B cell (primary cell): ENCODE measurements around the gene SMLR1. TPM values are rescaled to one million over a fixed set of nuclear protein-coding genes. Genes with fewer than 3 reads are reported as not detected.

Experiments
- ATAC-seq: fragments of 200-7000 bp; cut with Tn5 transposase; one replicate; pipeline ENCODE4 v1.10.0; 2021; ENCODE audit warnings: low read depth, mild to moderate bottlenecking, moderate number of reproducible peaks, moderate library complexity
- CTCF ChIA-PET: fragments of 350-600 bp; sonication (Branson Sonifier 250); formaldehyde crosslinking; loops from one replicate; lab custom pipeline; 2021; ENCODE audit warnings: antibody characterized with exemption, inconsistent platforms; lab: Charles Lee
- POLR2A ChIA-PET: fragments of 350-600 bp; sonication (Branson Sonifier 250); formaldehyde crosslinking; loops from one replicate; lab custom pipeline; 2021; ENCODE audit warnings: antibody characterized with exemption; lab: Charles Lee
- DNase-seq: peaks from one replicate; pipeline ENCODE4 v3.0.0; 2013
- H2AFZ ChIP-seq: 2 replicates; pipeline ENCODE4 v1.6.1; 2012; ENCODE audit warnings: mild to moderate bottlenecking, low read depth, low read length; ENCODE audit not compliant: insufficient read depth, poor library complexity, severe bottlenecking
- H3K27ac ChIP-seq, 2 donors: 1 replicate in 1 of 2; 2 replicates in 1 of 2; pipeline ENCODE4 v1.5.1; 2012 to 2013; ENCODE audit warnings: low read length in 2 of 2, mild to moderate bottlenecking in 2 of 2, moderate library complexity in 1 of 2
- H3K27me3 ChIP-seq, 4 experiments: fragments of 200-600 bp in 1 of 4; sonication (generic) in 1 of 4; replicated peaks in 1 of 4; 1 replicate in 2 of 4; 2 replicates in 2 of 4; pipeline versions ENCODE4 v1.6.1 to v1.7.0; 2013 to 2016; ENCODE audit warnings: low read length in 3 of 4, mild to moderate bottlenecking in 2 of 4, mixed read lengths in 1 of 4, moderate library complexity in 1 of 4; ENCODE audit not compliant: insufficient read depth in 4 of 4, control insufficient read depth in 3 of 4; ENCODE audit errors: control extremely low read depth in 1 of 4
- H3K36me3 ChIP-seq, 2 experiments: replicated peaks in 1 of 2; 1 replicate in 1 of 2; 2 replicates in 1 of 2; pipeline versions ENCODE4 v1.6.1 to v1.7.1; 2013; ENCODE audit warnings: low read length in 1 of 2; ENCODE audit not compliant: insufficient read depth in 2 of 2, control insufficient read depth in 1 of 2; ENCODE audit errors: control extremely low read depth in 1 of 2, extremely low read depth in 1 of 2
- H3K4me1 ChIP-seq, 2 donors: fragments of 200-600 bp in 1 of 2; sonication (generic) in 1 of 2; 1 replicate in 1 of 2; 2 replicates in 1 of 2; pipeline versions ENCODE4 v1.5.1 to v1.6.1; 2013 to 2017; ENCODE audit warnings: low read length in 2 of 2; ENCODE audit not compliant: control insufficient read depth in 2 of 2, insufficient read depth in 2 of 2
- H3K4me2 ChIP-seq: replicated peaks from 2 replicates; pipeline ENCODE3; 2012; ENCODE audit warnings: mild to moderate bottlenecking, low read depth, low read length; ENCODE audit not compliant: poor library complexity, severe bottlenecking
- H3K4me3 ChIP-seq, 5 experiments: fragments of 200-600 bp in 1 of 5; sonication (generic) in 1 of 5; 1 replicate in 3 of 5; 2 replicates in 2 of 5; pipeline versions ENCODE4 v1.5.1 to v1.7.0; 2011 to 2016; ENCODE audit warnings: low read length in 4 of 5, mild to moderate bottlenecking in 4 of 5, low read depth in 2 of 5, control low read depth in 1 of 5, moderate library complexity in 1 of 5; ENCODE audit not compliant: insufficient read depth in 1 of 5; ENCODE audit errors: control extremely low read depth in 1 of 5, extremely low read depth in 1 of 5
- H3K79me2 ChIP-seq: fragments of 200-600 bp; sonication (generic); one replicate; pipeline ENCODE4 v1.6.0; 2016; ENCODE audit warnings: low read length; ENCODE audit not compliant: control insufficient read depth, insufficient read depth
- H3K9ac ChIP-seq: fragments of 200-600 bp; sonication (generic); 2 replicates; pipeline ENCODE4 v1.6.1; 2017; ENCODE audit warnings: mild to moderate bottlenecking, low read length, moderate library complexity
- H3K9me3 ChIP-seq, 3 donors: one replicate each; pipeline versions ENCODE4 v1.6.1 to v1.7.1; 2013; ENCODE audit warnings: low read length in 2 of 3; ENCODE audit not compliant: control insufficient read depth in 2 of 3, insufficient read depth in 1 of 3; ENCODE audit errors: control extremely low read depth in 1 of 3
- H4K20me1 ChIP-seq: 2 replicates; pipeline ENCODE4 v1.6.0; 2012; ENCODE audit warnings: mild to moderate bottlenecking, low read length; ENCODE audit not compliant: insufficient read depth, control insufficient read depth, poor library complexity, severe bottlenecking
- H3K27ac Mint-ChIP-seq: one replicate; pipeline ENCODE4 v1.8.0; 2021; ENCODE audit warnings: mixed read lengths
- H3K27me3 Mint-ChIP-seq: one replicate; pipeline ENCODE4 v1.8.0; 2021; ENCODE audit warnings: mixed read lengths
- H3K4me1 Mint-ChIP-seq: one replicate; pipeline ENCODE4 v1.8.0; 2021; ENCODE audit warnings: mixed read lengths
- H3K4me3 Mint-ChIP-seq: one replicate; pipeline ENCODE4 v1.8.0; 2021; ENCODE audit warnings: mixed read lengths
- H3K9me3 Mint-ChIP-seq: one replicate; pipeline ENCODE4 v1.8.0; 2022; ENCODE audit warnings: mixed read lengths; ENCODE audit not compliant: insufficient read depth
- CTCF ChIP-seq: fragments of 200-600 bp; IDR thresholded peaks from one replicate; pipeline ENCODE4 v1.8.0; 2022; ENCODE audit warnings: antibody characterized with exemption, mild to moderate bottlenecking
- EZH2 ChIP-seq: IDR thresholded peaks from 2 replicates; pipeline ENCODE4 v1.6.1; 2012; ENCODE audit warnings: borderline replicate concordance, low read depth, mild to moderate bottlenecking, moderate library complexity, low read length; ENCODE audit not compliant: insufficient read depth, poor library complexity, severe bottlenecking
- WGBS: methylation state at CpG from one replicate; pipeline ENCODE4 v1.1.5; 2013; ENCODE audit warnings: missing lambda C conversion rate; ENCODE audit not compliant: insufficient coverage; 5-methylcytosine and 5-hydroxymethylcytosine counted together
- intact Hi-C: fragments of 100-400 bp; cut with micrococcal nuclease; formaldehyde crosslinking; loops from one replicate; pipeline ENCODE4 v1.10.0; 2022
- polyA plus RNA-seq: library from polyadenylated mRNA; depleted of rRNA; stranded (reverse); fragments of >200 nt; gene quantifications from 2 replicates; pipeline ENCODE4 v1.2.3, GENCODE V29; 2012
- total RNA-seq, 2 donors: library from RNA; stranded (reverse); fragments of 120-200 nt in 1 of 2; gene quantifications; 1 replicate in 1 of 2; 2 replicates in 1 of 2; pipeline versions ENCODE4 v1.2.3 to v1.2.4, GENCODE V29; 2013 to 2022

SMLR1 gene
- total and polyA plus RNA-seq, 2 donors (not counting 1 experiment from before 2014, with no cell fraction given) = not detected

GRCh38 chr6:130833569-130833968 lies 6.4 kb downstream of the SMLR1 start:
- intact Hi-C loops = no loop called here
- Histone ChIP-seq H3K4me1 (no peaks in the 10 kb centered on the region), H3K79me2 (no peaks in the 10 kb centered on the region), H3K36me3 (no peaks in the 10 kb centered on the region), H3K4me3 (no peak overlapping the region), H3K4me2 (no peak overlapping the region), H3K27me3 (no peaks in the 10 kb centered on the region), H4K20me1 (no peaks in the 10 kb centered on the region), H3K27ac (no peak overlapping the region), H3K9me3 (no peaks in the 10 kb centered on the region), H2AFZ (no peak overlapping the region), H3K9ac (no peak overlapping the region)
- ATAC-seq (no peak), DNase-seq (no peak)
- Mint-ChIP-seq H3K27me3 (no peaks in the 10 kb centered on the region), H3K9me3 (no peaks in the 10 kb centered on the region), H3K27ac (no peak overlapping the region), H3K4me1 (no peaks in the 10 kb centered on the region), H3K4me3 (no peak overlapping the region)
- POLR2A ChIA-PET = no interaction called here
- CTCF ChIA-PET = interaction anchor here (0.6 to 1.1 kb wide), 4 partner anchors 9 to 1235 kb away, joined by 3 read pairs; no protein-coding TSS in a partner anchor
- WGBS = no CpG with 5 or more reads among the region's 1 CpG
- TF ChIP-seq EZH2 (no peak), CTCF (no peak)

- Histone ChIP-seq H4K20me1 (no peaks in the 10 kb centered on the region), H3K9ac (no peak overlapping the region), H3K4me3 (no peak overlapping the region), H3K4me2 (no peak overlapping the region), H3K27ac (no peak overlapping the region), H3K36me3 (no peaks in the 10 kb centered on the region), H3K79me2 (no peaks in the 10 kb centered on the region), H2AFZ (no peak overlapping the region), H3K9me3 (no peaks in the 10 kb centered on the region), H3K27me3 (no peaks in the 10 kb centered on the region), H3K4me1 (no peaks in the 10 kb centered on the region)
- no peak overlapping the region for H3K27ac Mint-ChIP-seq
- intact Hi-C loops = no loop called here
- no peaks in the 10 kb centered on the region for H3K27me3 Mint-ChIP-seq
- H3K4me1 Mint-ChIP-seq = no peaks in the 10 kb centered on the region
- H3K4me3 Mint-ChIP-seq = no peak overlapping the region
- H3K9me3 Mint-ChIP-seq = no peaks in the 10 kb centered on the region
- TF ChIP-seq CTCF (no peak), EZH2 (no peak)
- WGBS = 100% methylated on average over 1 of the region's 5 CpGs
- ATAC-seq = no peak
- ChIA-PET CTCF (interaction anchor here (0.9 to 1.1 kb wide), 3 partner anchors 8 to 136 kb away, joined by 3 read pairs; no protein-coding TSS in a partner anchor), POLR2A (no interaction called here)
- DNase-seq = no peak
These were observed 7.5 kb downstream of the SMLR1 start for GRCh38 chr6:130834482-130835251.
